Small intestine (tissue), 7 donors: Measurements from ENCODE around the gene RBAK. TPM values are rescaled to one million over a fixed set of nuclear protein-coding genes. Genes with fewer than 3 reads are reported as not detected.

ENCODE experiments used
- DNase-seq, 2 donors: peaks; one replicate each; pipeline versions ENCODE4 v3.0.0 to v3.0.0-alpha.2; 2013
- FAIRE-seq: peaks from 2 replicates; lab custom pipeline; 2012; peaks lifted over from hg19 to GRCh38; lab: Jason Lieb, UNC
- H3K27ac ChIP-seq, 3 donors: one replicate each; pipeline ENCODE4 v1.5.1; 2013; ENCODE audit warnings: low read length in 2 of 3, mild to moderate bottlenecking in 2 of 3, control low read depth in 1 of 3, inconsistent platforms in 1 of 3, low read depth in 1 of 3, moderate library complexity in 1 of 3
- H3K27me3 ChIP-seq, 3 donors: one replicate each; pipeline ENCODE4 v1.6.1; 2013; ENCODE audit warnings: low read length in 3 of 3, inconsistent platforms in 1 of 3; ENCODE audit not compliant: control insufficient read depth in 3 of 3, insufficient read depth in 3 of 3
- H3K36me3 ChIP-seq, 3 donors: one replicate each; pipeline ENCODE4 v1.6.1; 2013; ENCODE audit warnings: low read length in 3 of 3, inconsistent platforms in 1 of 3, low read depth in 1 of 3, mild to moderate bottlenecking in 1 of 3, moderate library complexity in 1 of 3; ENCODE audit not compliant: control insufficient read depth in 3 of 3, insufficient read depth in 2 of 3
- H3K4me1 ChIP-seq, 3 donors: one replicate each; pipeline ENCODE4 v1.6.1; 2013; ENCODE audit warnings: low read length in 2 of 3, inconsistent platforms in 1 of 3, low read depth in 1 of 3, mild to moderate bottlenecking in 1 of 3, moderate library complexity in 1 of 3; ENCODE audit not compliant: control insufficient read depth in 3 of 3, insufficient read depth in 2 of 3
- H3K4me3 ChIP-seq, 3 donors: one replicate each; pipeline ENCODE4 v1.5.1; 2013; ENCODE audit warnings: low read length in 3 of 3, control low read depth in 1 of 3, inconsistent platforms in 1 of 3, low read depth in 1 of 3, mild to moderate bottlenecking in 1 of 3, moderate library complexity in 1 of 3
- H3K9me3 ChIP-seq, 2 donors: one replicate each; pipeline ENCODE4 v1.6.1; 2013; ENCODE audit warnings: low read depth in 1 of 2, low read length in 1 of 2; ENCODE audit not compliant: control insufficient read depth in 2 of 2, insufficient read depth in 1 of 2
- WGBS, 3 donors: extraction: QIAGEN DNeasy Blood & Tissue Kit; methylation state at CpG; one replicate each; pipeline ENCODE4 v1.1.7; 2013; 5-methylcytosine and 5-hydroxymethylcytosine counted together
- polyA plus RNA-seq, 4 donors: library from polyadenylated mRNA; stranded (reverse) in 3 of 4; unstranded in 1 of 4; fragments of 200-250 nt in 3 of 4; fragments of 120-200 nt in 1 of 4; gene quantifications; one replicate each; pipeline versions ENCODE4 v1.2.1 to v1.2.3, GENCODE V29; 2013
- donor health status: healthy with polysubstance abuse.
- donor health status: control.
- donor health status: control.
- donor health status: Bipolar disorder and iron deficiency.
- donor health status: healthy.

The RBAK gene
- polyA plus RNA-seq, 4 donors = 2.2 to 14.1 (median 3.5) TPM

DNA sequence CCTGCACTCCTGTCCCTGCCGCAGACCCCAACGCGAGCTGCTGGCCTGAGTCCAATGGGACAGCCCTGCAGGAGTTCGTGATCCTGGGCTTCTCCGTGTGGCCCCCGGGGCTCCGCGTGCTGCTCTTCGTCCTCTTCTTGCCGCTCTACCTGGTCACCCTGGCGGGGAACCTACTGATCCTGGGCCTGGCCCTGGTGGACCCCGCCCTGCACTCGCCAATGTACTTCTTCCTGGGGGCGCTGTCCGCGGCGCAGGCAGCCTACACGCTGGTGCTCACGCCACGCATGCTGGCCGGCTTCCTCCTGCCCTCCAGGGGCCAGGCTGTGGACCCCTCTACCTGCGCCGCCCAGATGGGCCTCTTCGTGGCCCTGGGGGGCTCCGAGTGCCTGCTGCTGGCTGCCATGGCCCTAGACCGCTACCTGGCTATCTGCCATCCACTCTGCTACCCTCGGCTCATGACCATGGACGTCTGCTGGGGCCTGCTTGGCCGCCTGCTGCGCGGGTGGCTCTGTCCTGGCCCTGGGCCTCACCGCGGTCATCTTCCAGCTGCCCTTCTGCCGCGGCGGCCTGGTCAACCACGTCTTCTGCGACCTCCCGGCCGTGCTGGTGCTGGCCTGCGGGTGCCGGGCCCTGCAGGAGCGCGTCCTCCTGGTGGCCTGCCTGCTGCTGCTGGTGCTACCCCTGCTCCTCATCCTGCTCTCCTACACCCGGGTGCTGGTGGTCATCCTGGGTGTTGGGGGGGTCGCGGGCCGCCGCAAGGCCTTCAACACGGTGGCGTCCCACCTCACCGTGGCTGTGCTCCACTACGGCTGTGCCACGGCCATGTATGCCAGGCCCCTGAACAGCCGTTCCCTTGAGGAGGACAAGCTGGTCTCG lies 71.7 kb downstream of the RBAK start:
- WGBS, 3 donors = 86 to 90% (median 90%) methylated on average over 44 to 56 of the region's 56 CpGs
- Histone ChIP-seq H3K27ac (no peak overlapping the region), H3K4me1 (no peaks in the 10 kb centered on the region), H3K27me3 (no peaks in the 10 kb centered on the region), H3K9me3 (no peaks in the 10 kb centered on the region), H3K36me3 (no peaks in the 10 kb centered on the region), H3K4me3 (no peak overlapping the region)
- no peak for DNase-seq
- no peak for FAIRE-seq

Other genes with a start within 250 kb of the RBAK start
- gene PAPOLB, start 183.8 kb upstream of the RBAK start, polyA plus RNA-seq = under 1 TPM in 1 of 4 donors, not detected in 3; 0.03 TPM
- gene RADIL, start 162.1 kb upstream of the RBAK start, polyA plus RNA-seq = 1 to 10 TPM in 2 of 4 donors, under 1 TPM in 1, not detected in 1; 0.18 to 3.2 (median 1.6) TPM
- gene MMD2, start 86.7 kb upstream of the RBAK start, polyA plus RNA-seq = under 1 TPM in 1 of 4 donors, not detected in 3; 0.12 TPM
- 10 to 100 TPM; 25.0 to 44.1 (median 35.8) TPM for gene WIPI2, start 144.4 kb downstream of the RBAK start, polyA plus RNA-seq
- gene SLC29A4, start 237.1 kb downstream of the RBAK start, polyA plus RNA-seq = 10 to 100 TPM in 1 of 4 donors, 1 to 10 TPM in 3; 1.1 to 29.3 (median 3.2) TPM